Pancreas (tissue), 10 donors: ENCODE measurements around the gene SLC30A10. TPM values are rescaled to one million over a fixed set of nuclear protein-coding genes. Genes with fewer than 3 reads are reported as not detected.
"Not testable (repeated sequence)": the region's sequence is repeated elsewhere in the genome, so short reads cannot be mapped to it uniquely, and the experiment has no call there.

Source experiments
- ATAC-seq, 4 donors: fragments of 200-7000 bp; cut with Tn5 transposase; one replicate each; pipeline versions ENCODE4 v1.8.0 to v1.9.1; 2020; ENCODE audit warnings: mild to moderate bottlenecking in 4 of 4, moderate library complexity in 4 of 4
- DNase-seq, 6 donors: peaks; one replicate each; pipeline ENCODE4 v3.0.0-alpha.2; 2020
- FAIRE-seq: peaks from 2 replicates; lab custom pipeline; 2012; peaks lifted over from hg19 to GRCh38; lab: Jason Lieb, UNC
- H3K27ac ChIP-seq, 4 donors: fragments of 200-600 bp; sonication (generic); 1 replicate in 3 of 4; 2 replicates in 1 of 4; pipeline versions ENCODE4 v1.5.0 to v1.8.0; 2020
- H3K27me3 ChIP-seq, 4 donors: fragments of 200-600 bp; one replicate each; pipeline ENCODE4 v1.8.0; 2021
- H3K36me3 ChIP-seq, 3 donors: fragments of 200-600 bp; sonication (generic) in 1 of 3; one replicate each; pipeline versions ENCODE4 v1.5.0 to v1.8.0; 2020 to 2021
- H3K4me1 ChIP-seq, 3 donors: fragments of 200-600 bp; one replicate each; pipeline ENCODE4 v1.8.0; 2021
- H3K4me3 ChIP-seq, 4 donors: fragments of 200-600 bp; sonication (generic) in 2 of 4; one replicate each; pipeline versions ENCODE4 v1.5.0 to v1.8.0; 2020 to 2021
- H3K9me3 ChIP-seq, 4 donors: fragments of 200-600 bp; one replicate each; pipeline ENCODE4 v1.8.0; 2021
- WGBS, 2 donors: extraction: QIAGEN DNeasy Blood & Tissue Kit; methylation state at CpG; one replicate each; pipeline ENCODE4 v1.1.7; 2013; 5-methylcytosine and 5-hydroxymethylcytosine counted together
- intact Hi-C, 3 donors: fragments of 100-400 bp; cut with DNase I; formaldehyde crosslinking; loops; one replicate each; pipeline versions ENCODE4 v1.11.1 to v1.14.2; 2022
- polyA plus RNA-seq, 2 donors: library from polyadenylated mRNA; stranded (reverse); fragments of 200-250 nt; gene quantifications; one replicate each; pipeline ENCODE4 v1.2.3, GENCODE V29; 2013
- total RNA-seq, 6 donors: library from RNA; stranded (reverse); fragmentation: NEBNext Ultra II Directional in 4 of 6; extraction: Animal tissue kit (Norgen Biotek cat#: 25700) in 4 of 6; gene quantifications; one replicate each; pipeline versions ENCODE4 v1.2.1 to v1.2.4, GENCODE V29; 2021 to 2023
- TF ChIP-seq, protein P1 (sequence below), 4 donors: fragments of 200-600 bp; sonication (generic) in 3 of 4; IDR thresholded peaks; one replicate each; pipeline versions ENCODE4 v1.5.0 to v1.8.0; 2021; ENCODE audit warnings: antibody characterized with exemption in 4 of 4
- donor health status: healthy with polysubstance abuse.
- donor health status: DM: no; HTN: no; CAD: no; lungs with moderate emphysema.
- donor health status: DM: no; HTN: no; CAD: no.
- donor health status: control.
- donor health status: control.
- donor health status: Bipolar disorder and iron deficiency.
- donor health status: DM: yes; HTN: yes; CAD: no.
- donor health status: DM: no; HTN: no; CAD: no.
- donor health status: DM: no; HTN: no; CAD: no.
- donor health status: DM: yes; HTN: yes; CAD: no.

The SLC30A10 gene
- total and polyA plus RNA-seq, 8 donors: 0.09 to 0.41 (median 0.11) TPM; not detected in 3

DNA sequence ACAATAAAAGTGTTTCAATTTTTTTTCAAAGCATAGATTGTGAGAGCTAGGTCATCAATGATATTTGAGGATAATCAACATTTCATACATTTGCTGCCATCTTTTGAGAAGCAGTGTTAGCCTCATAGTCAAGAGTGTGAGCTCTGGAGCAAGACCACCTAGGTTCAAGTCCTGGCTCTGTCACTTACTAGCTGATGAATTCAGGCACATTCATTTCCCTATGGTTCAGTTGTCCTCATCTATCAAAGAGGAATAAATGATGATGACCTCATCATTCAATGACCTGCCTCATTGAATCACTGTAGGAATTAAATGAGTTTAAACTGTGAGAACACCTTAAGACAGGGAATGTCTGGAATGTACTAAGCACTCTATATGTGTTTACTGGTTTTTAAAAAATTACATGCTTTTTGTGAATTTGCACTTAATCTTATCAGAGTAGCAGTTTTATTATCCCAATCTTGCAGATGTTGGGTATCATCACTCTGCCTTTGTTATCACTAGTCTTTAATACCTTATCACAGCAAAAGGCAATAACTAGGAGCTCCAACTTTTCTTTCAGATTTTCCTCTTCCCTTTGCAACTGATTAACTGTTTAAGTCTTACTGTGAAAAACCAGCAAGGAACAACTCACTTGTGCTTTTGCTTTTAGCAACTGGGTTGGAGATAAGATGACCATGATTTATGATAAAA lies 47.4 kb downstream of the SLC30A10 start:
- intact Hi-C loops: no loop called here
- H3K27ac ChIP-seq: no peak overlapping the region
- no peak for FAIRE-seq
- no peaks in the 10 kb centered on the region for H3K9me3 ChIP-seq
- peaks cover 0 to 9% (median 0%) of the 10 kb centered on the region in 4 donors for H3K27me3 ChIP-seq
- DNase-seq: no peak
- no peak for ATAC-seq
- no peaks in the 10 kb centered on the region for H3K4me1 ChIP-seq
- TF ChIP-seq, protein P1, sequence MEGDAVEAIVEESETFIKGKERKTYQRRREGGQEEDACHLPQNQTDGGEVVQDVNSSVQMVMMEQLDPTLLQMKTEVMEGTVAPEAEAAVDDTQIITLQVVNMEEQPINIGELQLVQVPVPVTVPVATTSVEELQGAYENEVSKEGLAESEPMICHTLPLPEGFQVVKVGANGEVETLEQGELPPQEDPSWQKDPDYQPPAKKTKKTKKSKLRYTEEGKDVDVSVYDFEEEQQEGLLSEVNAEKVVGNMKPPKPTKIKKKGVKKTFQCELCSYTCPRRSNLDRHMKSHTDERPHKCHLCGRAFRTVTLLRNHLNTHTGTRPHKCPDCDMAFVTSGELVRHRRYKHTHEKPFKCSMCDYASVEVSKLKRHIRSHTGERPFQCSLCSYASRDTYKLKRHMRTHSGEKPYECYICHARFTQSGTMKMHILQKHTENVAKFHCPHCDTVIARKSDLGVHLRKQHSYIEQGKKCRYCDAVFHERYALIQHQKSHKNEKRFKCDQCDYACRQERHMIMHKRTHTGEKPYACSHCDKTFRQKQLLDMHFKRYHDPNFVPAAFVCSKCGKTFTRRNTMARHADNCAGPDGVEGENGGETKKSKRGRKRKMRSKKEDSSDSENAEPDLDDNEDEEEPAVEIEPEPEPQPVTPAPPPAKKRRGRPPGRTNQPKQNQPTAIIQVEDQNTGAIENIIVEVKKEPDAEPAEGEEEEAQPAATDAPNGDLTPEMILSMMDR (IDR thresholded peaks at IDR 0.05): no peak
- no peaks in the 10 kb centered on the region for H3K36me3 ChIP-seq
- no peak overlapping the region for H3K4me3 ChIP-seq

DNA sequence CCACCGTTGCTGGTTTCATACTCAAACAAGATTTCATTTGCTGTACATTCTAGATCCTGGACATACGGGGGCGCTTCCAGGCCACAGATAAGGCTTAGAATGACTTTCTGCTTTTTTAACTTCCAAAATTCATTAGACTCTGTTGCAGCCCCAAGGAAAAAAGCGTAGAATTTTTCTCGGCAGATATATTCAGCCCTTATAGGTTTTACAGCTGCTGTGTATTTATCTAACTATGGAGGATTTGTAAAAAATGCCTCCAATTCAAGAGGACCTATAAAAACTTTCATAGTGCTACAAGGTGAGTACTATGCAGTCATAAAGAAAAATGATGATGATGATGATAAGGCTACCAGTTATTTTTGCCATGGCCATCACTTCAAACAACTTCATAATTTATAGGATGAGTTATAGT lies 51.6 kb downstream of the SLC30A10 start:
- DNase-seq (no peak), ATAC-seq (peak in 1 of 4 donors; percentile 45), FAIRE-seq (no peak)

DNA sequence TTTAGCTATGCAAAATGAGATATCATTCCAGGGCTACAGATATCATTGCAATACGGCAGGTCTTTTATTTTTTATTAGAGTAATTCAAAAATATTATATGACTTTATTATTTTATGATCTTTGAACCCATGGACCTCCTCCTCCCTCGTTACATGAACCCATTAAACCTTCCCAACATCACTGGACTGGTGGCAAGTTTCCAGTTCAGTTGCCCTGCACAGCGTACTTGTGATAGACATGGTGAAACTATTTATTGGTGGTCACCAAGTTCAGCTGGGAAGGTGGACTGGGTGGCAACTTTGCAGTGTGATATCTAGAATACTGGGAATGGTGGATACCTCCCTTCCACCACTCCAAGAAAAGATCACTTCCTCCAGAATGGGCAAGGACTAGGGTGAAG lies 52.5 kb downstream of the SLC30A10 start:
- no peaks in the 10 kb centered on the region for H3K4me1 ChIP-seq
- FAIRE-seq (no peak), ATAC-seq (no peak), DNase-seq (no peak)
- intact Hi-C loops: no loop called here
- 45 to 56% methylated on average over 3 of the region's 3 CpGs for WGBS, 2 donors
- H3K4me3 ChIP-seq: no peak overlapping the region
- TF ChIP-seq, protein P1 (IDR thresholded peaks at IDR 0.05): no peak
- no peak overlapping the region for H3K27ac ChIP-seq
- peaks cover 0 to 5% (median 0%) of the 10 kb centered on the region in 4 donors for H3K27me3 ChIP-seq
- no peaks in the 10 kb centered on the region for H3K36me3 ChIP-seq
- no peaks in the 10 kb centered on the region for H3K9me3 ChIP-seq

More for the DNA sequence above, 51.6 kb downstream of the SLC30A10 start:
- H3K27ac ChIP-seq: no peak overlapping the region
- H3K27me3 ChIP-seq: peaks cover 0 to 5% (median 0%) of the 10 kb centered on the region in 4 donors
- H3K9me3 ChIP-seq: no peaks in the 10 kb centered on the region
- H3K36me3 ChIP-seq: no peaks in the 10 kb centered on the region
- H3K4me1 ChIP-seq: no peaks in the 10 kb centered on the region
- H3K4me3 ChIP-seq: no peak overlapping the region
- TF ChIP-seq, protein P1 (IDR thresholded peaks at IDR 0.05): no peak
- intact Hi-C loops: no loop called here
- 31 to 49% methylated on average over 5 of the region's 5 CpGs for WGBS, 2 donors

DNA sequence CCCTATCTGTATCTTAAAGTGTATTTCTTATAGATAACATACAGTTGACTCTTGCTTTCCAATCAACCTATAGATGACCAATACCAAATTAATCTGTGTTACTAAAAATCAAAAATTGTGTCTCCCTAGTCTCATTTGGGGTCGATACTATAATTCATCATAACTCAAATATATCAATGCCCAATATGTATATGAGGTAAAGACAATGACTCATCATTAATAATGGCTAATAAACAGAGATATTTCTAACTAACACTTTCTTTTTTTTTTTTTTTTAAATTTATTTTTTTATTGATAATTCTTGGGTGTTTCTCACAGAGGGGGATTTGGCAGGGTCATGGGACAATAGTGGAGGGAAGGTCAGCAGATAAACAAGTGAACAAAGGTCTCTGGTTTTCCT lies 55.8 kb downstream of the SLC30A10 start:
- H3K9me3 ChIP-seq, DNase-seq, ATAC-seq, FAIRE-seq, H3K4me1 ChIP-seq, intact Hi-C loops, H3K4me3 ChIP-seq, H3K36me3 ChIP-seq, H3K27me3 ChIP-seq, H3K27ac ChIP-seq: not testable (repeated sequence)
- WGBS, 2 donors: 68 to 71% methylated on average over 1 of the region's 1 CpG

- 21 to 22% methylated on average over 3 of the region's 3 CpGs for WGBS, 2 donors
- DNase-seq (no peak), ATAC-seq (no peak), FAIRE-seq (no peak)
- no peaks in the 10 kb centered on the region for H3K9me3 ChIP-seq
- H3K36me3 ChIP-seq: no peaks in the 10 kb centered on the region
- H3K27ac ChIP-seq: no peak overlapping the region
- no peaks in the 10 kb centered on the region for H3K27me3 ChIP-seq
- H3K4me1 ChIP-seq: no peaks in the 10 kb centered on the region
- TF ChIP-seq, protein P1 (IDR thresholded peaks at IDR 0.05): no peak
- H3K4me3 ChIP-seq: no peak overlapping the region
- intact Hi-C loops: no loop called here
Observed at GRCh38 chr1:219871427-219872057, 56.8 kb downstream of the SLC30A10 start.

- H3K4me1 ChIP-seq, H3K27me3 ChIP-seq, H3K36me3 ChIP-seq, H3K27ac ChIP-seq, DNase-seq, H3K4me3 ChIP-seq, intact Hi-C loops, H3K9me3 ChIP-seq, FAIRE-seq, ATAC-seq: not testable (repeated sequence)
- WGBS, 2 donors: 71 to 100% methylated on average over 1 of the region's 3 CpGs
Observed at GRCh38 chr1:219868615-219869014, 59.7 kb downstream of the SLC30A10 start.
